ENCODE measurements around the gene SPACA7.

DNA sequence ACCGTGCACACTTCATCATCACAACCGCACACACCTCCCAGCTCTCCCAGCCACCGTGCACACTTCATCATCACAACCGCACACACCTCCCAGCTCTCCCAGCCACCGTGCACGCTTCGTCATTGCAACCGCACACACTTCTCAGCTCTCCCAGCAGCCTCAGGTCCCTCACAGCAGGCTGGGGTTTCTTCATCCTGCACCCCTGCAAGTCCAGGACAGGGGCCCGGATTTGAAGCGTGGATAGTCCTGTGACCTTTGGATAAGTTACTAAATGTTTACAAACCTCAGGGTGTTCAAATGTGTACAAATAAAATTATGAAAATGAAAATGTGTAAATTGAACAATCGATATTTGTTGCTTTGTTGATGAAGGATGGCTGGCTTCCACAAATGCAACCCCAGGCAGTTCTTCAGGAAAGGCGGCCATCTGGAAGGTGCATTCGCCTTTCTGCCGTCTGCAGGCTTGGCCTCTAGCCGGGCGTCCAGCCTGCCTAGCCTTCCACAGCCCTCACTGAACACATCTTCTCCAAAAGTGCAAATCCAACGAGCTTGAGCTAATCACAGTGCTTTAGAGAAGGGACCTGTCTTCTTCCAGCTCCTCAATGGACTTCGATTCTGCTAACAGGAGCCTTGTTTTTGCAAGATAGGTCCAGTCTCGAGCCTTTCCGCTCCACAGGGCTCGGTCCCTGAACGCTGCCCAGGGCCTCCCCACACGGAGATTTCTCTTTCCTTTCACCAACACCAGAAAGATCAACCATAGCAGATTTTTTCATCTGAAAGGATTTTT, 74.2 kb downstream of the SPACA7 start:
- TF ChIP-seq, protein P1, sequence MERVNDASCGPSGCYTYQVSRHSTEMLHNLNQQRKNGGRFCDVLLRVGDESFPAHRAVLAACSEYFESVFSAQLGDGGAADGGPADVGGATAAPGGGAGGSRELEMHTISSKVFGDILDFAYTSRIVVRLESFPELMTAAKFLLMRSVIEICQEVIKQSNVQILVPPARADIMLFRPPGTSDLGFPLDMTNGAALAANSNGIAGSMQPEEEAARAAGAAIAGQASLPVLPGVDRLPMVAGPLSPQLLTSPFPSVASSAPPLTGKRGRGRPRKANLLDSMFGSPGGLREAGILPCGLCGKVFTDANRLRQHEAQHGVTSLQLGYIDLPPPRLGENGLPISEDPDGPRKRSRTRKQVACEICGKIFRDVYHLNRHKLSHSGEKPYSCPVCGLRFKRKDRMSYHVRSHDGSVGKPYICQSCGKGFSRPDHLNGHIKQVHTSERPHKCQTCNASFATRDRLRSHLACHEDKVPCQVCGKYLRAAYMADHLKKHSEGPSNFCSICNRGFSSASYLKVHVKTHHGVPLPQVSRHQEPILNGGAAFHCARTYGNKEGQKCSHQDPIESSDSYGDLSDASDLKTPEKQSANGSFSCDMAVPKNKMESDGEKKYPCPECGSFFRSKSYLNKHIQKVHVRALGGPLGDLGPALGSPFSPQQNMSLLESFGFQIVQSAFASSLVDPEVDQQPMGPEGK (CRISPR knock-in tag; IDR thresholded peaks at IDR 0.05; ENCODE audit: borderline replicate concordance), result no peak
- TF ChIP-seq, protein P2, sequence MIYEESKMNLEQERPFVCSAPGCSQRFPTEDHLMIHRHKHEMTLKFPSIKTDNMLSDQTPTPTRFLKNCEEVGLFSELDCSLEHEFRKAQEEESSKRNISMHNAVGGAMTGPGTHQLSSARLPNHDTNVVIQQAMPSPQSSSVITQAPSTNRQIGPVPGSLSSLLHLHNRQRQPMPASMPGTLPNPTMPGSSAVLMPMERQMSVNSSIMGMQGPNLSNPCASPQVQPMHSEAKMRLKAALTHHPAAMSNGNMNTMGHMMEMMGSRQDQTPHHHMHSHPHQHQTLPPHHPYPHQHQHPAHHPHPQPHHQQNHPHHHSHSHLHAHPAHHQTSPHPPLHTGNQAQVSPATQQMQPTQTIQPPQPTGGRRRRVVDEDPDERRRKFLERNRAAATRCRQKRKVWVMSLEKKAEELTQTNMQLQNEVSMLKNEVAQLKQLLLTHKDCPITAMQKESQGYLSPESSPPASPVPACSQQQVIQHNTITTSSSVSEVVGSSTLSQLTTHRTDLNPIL (CRISPR knock-in tag; IDR thresholded peaks at IDR 0.05; ENCODE audit: low read depth), result no peak
- TF ChIP-seq ISL1 (CRISPR knock-in tag; IDR thresholded peaks at IDR 0.05) (no peak), OSR1 (CRISPR knock-in tag; IDR thresholded peaks at IDR 0.05) (no peak), ZFP3 (CRISPR knock-in tag; IDR thresholded peaks at IDR 0.05) (no peak), RARB (CRISPR knock-in tag; IDR thresholded peaks at IDR 0.05) (no peak), CSDC2 (CRISPR knock-in tag; IDR thresholded peaks at IDR 0.05) (no peak), ZFP30 (CRISPR knock-in tag; IDR thresholded peaks at IDR 0.05) (no peak), GLIS3 (CRISPR knock-in tag; IDR thresholded peaks at IDR 0.05) (no peak), ZNF8 (CRISPR knock-in tag; IDR thresholded peaks at IDR 0.05) (no peak)
- TF ChIP-seq, protein P3, sequence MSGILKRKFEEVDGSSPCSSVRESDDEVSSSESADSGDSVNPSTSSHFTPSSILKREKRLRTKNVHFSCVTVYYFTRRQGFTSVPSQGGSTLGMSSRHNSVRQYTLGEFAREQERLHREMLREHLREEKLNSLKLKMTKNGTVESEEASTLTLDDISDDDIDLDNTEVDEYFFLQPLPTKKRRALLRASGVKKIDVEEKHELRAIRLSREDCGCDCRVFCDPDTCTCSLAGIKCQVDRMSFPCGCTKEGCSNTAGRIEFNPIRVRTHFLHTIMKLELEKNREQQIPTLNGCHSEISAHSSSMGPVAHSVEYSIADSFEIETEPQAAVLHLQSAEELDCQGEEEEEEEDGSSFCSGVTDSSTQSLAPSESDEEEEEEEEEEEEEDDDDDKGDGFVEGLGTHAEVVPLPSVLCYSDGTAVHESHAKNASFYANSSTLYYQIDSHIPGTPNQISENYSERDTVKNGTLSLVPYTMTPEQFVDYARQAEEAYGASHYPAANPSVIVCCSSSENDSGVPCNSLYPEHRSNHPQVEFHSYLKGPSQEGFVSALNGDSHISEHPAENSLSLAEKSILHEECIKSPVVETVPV (CRISPR knock-in tag; IDR thresholded peaks at IDR 0.05), result no peak

Measured in SK-N-SH treated with all-trans-retinoic acid at 6 μM for 48 hours (cell line).